GM12878 (cell line): Measurements from ENCODE around the gene IL1RAPL1. TPM values are rescaled to one million over a fixed set of nuclear protein-coding genes. Genes with fewer than 3 reads are reported as not detected.
A peak's percentile ranks its signal among the peaks of the same experiment; 100 is the strongest.

Source experiments
- CHD2 ChIP-seq: IDR thresholded peaks from 2 replicates; pipeline ENCODE4 v1.6.1; 2011; ENCODE audit warnings: low read depth, low read length, improper control_type of control experiment, borderline replicate concordance
- FOS ChIP-seq: IDR thresholded peaks from 3 replicates; pipeline ENCODE4 v1.6.1; 2011; ENCODE audit warnings: borderline replicate concordance; ENCODE audit not compliant: insufficient read length; ENCODE audit errors: extremely low read depth
- GATAD2B ChIP-seq: fragments of 450-650 bp; conservative IDR thresholded peaks from 2 replicates; pipeline ENCODE4 v1.6.1; 2017; ENCODE audit warnings: low read depth, mild to moderate bottlenecking, moderate library complexity
- HCFC1 ChIP-seq: fragments of 150-350 bp; IDR thresholded peaks from 2 replicates; pipeline ENCODE4 v1.6.1; 2014; ENCODE audit warnings: low read length
- HDAC2 ChIP-seq: fragments of 200-600 bp; sonication (generic); IDR thresholded peaks from 2 replicates; pipeline ENCODE4 v1.6.1; 2017
- HDAC6 ChIP-seq: fragments of 200-600 bp; sonication (generic); IDR thresholded peaks from one replicate; pipeline ENCODE4 v1.8.0; 2017; ENCODE audit warnings: antibody characterized with exemption; ENCODE audit not compliant: unreplicated experiment
- JUND ChIP-seq: IDR thresholded peaks from 2 replicates; pipeline ENCODE4 v1.6.1; 2012; ENCODE audit warnings: low read depth, mild to moderate bottlenecking, low read length, improper control_type of control experiment, moderate library complexity
- MEF2B ChIP-seq: fragments of 450-650 bp; IDR thresholded peaks from 2 replicates; pipeline ENCODE4 v1.6.1; 2018; ENCODE audit warnings: mild to moderate bottlenecking, moderate library complexity; ENCODE audit not compliant: partially characterized antibody, poor library complexity, severe bottlenecking
- PAX5 ChIP-seq: IDR thresholded peaks from 2 replicates; pipeline ENCODE4 v1.6.1; 2011; ENCODE audit warnings: low read depth, low read length, borderline replicate concordance
- SIN3A ChIP-seq: IDR thresholded peaks from 2 replicates; pipeline ENCODE4 v1.6.1; 2012; ENCODE audit warnings: low read depth, low read length, improper control_type of control experiment
- SMAD5 ChIP-seq: IDR thresholded peaks from 2 replicates; pipeline ENCODE4 v1.6.1; 2016; ENCODE audit warnings: antibody characterized with exemption, low read depth
- STAT1 ChIP-seq: fragments of 450-650 bp; conservative IDR thresholded peaks from 2 replicates; pipeline ENCODE4 v1.6.1; 2014; ENCODE audit warnings: antibody characterized with exemption, mild to moderate bottlenecking
- TBL1XR1 ChIP-seq: IDR thresholded peaks from 2 replicates; pipeline ENCODE4 v1.6.1; 2012; ENCODE audit warnings: low read depth, low read length, improper control_type of control experiment
- ZNF217 ChIP-seq: fragments of 450-650 bp; IDR thresholded peaks from 2 replicates; pipeline ENCODE4 v1.6.1; 2017; ENCODE audit warnings: antibody characterized with exemption, mild to moderate bottlenecking
- polyA plus RNA-seq, 11 experiments: library from polyadenylated mRNA; depleted of rRNA in 4 of 11; unstranded in 6 of 11; stranded (reverse) in 5 of 11; fragments of >200 nt; fragmentation: Nextera tagmentation in 4 of 11; fragmentation: Illumina TruSeq in 1 of 11; extraction: Ambion mirVana in 4 of 11; extraction: Trizol in 1 of 11; gene quantifications; 1 replicate in 1 of 11; 2 replicates in 10 of 11; pipeline versions ENCODE4 v1.2.1 to v1.2.3, GENCODE V29; 2011 to 2016; ENCODE audit warnings: inconsistent platforms in 2 of 11, missing spikeins in 2 of 11, low read depth in 1 of 11
- total RNA-seq, 4 experiments: library from RNA; depleted of rRNA in 3 of 4; stranded (reverse); fragments of >200 nt in 3 of 4; fragmentation: Illumina TruSeq in 1 of 4; extraction: Trizol in 1 of 4; gene quantifications; 2 replicates each; pipeline versions ENCODE4 v1.2.1 to v1.2.3, GENCODE V29; 2013 to 2021
- TF ChIP-seq, protein P1 (sequence below): fragments of 450-650 bp; IDR thresholded peaks from 2 replicates; pipeline ENCODE4 v1.6.1; 2017; ENCODE audit warnings: mild to moderate bottlenecking, moderate library complexity
- TF ChIP-seq, protein P2 (sequence below): fragments of 450-650 bp; IDR thresholded peaks from 2 replicates; pipeline ENCODE4 v1.6.1; 2017; ENCODE audit warnings: mild to moderate bottlenecking, low read depth, inconsistent platforms; ENCODE audit not compliant: poor library complexity, severe bottlenecking
- TF ChIP-seq, protein P3 (sequence below): fragments of 150-350 bp; IDR thresholded peaks from 2 replicates; pipeline ENCODE4 v1.6.1; 2016; ENCODE audit warnings: low read depth, low read length
- TF ChIP-seq, protein P4 (sequence below): fragments of 450-650 bp; IDR thresholded peaks from 2 replicates; pipeline ENCODE4 v1.6.1; 2016; ENCODE audit warnings: mild to moderate bottlenecking

The IL1RAPL1 gene
- total and polyA plus RNA-seq, 10 of the 15 experiments (the other 5 are each of a cell fraction or from before 2014, with no cell fraction given): not detected

DNA sequence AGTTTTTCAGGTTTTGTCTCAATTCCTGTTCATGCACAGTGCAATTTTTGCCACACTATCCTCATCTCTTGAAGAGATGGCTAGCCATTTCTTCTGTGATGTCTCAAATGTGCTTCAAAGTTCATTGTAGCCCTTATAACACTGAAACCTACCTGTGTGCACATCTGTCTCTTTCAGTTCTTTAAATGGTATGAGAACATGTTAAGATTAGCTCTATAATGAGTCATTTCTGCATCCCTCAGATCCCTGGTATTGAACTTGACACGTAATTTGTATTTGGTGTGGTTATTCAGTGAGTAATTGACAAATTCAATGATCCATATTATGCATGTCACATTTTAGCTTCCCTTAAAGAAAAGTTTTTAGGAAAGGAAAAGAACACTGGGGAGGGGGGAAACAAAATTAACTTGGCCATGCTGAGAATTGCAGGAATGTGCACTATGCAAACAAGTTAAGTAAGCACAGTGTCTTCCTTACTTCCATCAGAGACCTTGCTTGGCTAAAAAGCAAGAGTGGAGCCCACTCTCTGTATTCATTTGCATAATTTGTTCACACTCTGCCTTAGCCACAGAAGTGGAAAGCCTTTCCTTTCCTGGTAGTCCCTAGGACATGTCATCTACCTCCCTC lies 968.3 kb downstream of the IL1RAPL1 start (continued):
- TF ChIP-seq, protein P1, sequence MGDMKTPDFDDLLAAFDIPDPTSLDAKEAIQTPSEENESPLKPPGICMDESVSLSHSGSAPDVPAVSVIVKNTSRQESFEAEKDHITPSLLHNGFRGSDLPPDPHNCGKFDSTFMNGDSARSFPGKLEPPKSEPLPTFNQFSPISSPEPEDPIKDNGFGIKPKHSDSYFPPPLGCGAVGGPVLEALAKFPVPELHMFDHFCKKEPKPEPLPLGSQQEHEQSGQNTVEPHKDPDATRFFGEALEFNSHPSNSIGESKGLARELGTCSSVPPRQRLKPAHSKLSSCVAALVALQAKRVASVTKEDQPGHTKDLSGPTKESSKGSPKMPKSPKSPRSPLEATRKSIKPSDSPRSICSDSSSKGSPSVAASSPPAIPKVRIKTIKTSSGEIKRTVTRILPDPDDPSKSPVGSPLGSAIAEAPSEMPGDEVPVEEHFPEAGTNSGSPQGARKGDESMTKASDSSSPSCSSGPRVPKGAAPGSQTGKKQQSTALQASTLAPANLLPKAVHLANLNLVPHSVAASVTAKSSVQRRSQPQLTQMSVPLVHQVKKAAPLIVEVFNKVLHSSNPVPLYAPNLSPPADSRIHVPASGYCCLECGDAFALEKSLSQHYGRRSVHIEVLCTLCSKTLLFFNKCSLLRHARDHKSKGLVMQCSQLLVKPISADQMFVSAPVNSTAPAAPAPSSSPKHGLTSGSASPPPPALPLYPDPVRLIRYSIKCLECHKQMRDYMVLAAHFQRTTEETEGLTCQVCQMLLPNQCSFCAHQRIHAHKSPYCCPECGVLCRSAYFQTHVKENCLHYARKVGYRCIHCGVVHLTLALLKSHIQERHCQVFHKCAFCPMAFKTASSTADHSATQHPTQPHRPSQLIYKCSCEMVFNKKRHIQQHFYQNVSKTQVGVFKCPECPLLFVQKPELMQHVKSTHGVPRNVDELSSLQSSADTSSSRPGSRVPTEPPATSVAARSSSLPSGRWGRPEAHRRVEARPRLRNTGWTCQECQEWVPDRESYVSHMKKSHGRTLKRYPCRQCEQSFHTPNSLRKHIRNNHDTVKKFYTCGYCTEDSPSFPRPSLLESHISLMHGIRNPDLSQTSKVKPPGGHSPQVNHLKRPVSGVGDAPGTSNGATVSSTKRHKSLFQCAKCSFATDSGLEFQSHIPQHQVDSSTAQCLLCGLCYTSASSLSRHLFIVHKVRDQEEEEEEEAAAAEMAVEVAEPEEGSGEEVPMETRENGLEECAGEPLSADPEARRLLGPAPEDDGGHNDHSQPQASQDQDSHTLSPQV: peak; percentile 47; the same call in 1 of the 2 replicates
- TF ChIP-seq SIN3A (no peak), HDAC2 (no peak), FOS (no peak), SMAD5 (no peak), JUND (peak; percentile 95), TBL1XR1 (peak; percentile 100), GATAD2B (peak; percentile 79), STAT1 (no peak), CHD2 (peak; percentile 75; the same call in 1 of the 2 replicates), HCFC1 (no peak), MEF2B (peak; percentile 98), PAX5 (peak; percentile 96), HDAC6 (no peak), ZNF217 (peak; percentile 98)
- TF ChIP-seq, protein P2, sequence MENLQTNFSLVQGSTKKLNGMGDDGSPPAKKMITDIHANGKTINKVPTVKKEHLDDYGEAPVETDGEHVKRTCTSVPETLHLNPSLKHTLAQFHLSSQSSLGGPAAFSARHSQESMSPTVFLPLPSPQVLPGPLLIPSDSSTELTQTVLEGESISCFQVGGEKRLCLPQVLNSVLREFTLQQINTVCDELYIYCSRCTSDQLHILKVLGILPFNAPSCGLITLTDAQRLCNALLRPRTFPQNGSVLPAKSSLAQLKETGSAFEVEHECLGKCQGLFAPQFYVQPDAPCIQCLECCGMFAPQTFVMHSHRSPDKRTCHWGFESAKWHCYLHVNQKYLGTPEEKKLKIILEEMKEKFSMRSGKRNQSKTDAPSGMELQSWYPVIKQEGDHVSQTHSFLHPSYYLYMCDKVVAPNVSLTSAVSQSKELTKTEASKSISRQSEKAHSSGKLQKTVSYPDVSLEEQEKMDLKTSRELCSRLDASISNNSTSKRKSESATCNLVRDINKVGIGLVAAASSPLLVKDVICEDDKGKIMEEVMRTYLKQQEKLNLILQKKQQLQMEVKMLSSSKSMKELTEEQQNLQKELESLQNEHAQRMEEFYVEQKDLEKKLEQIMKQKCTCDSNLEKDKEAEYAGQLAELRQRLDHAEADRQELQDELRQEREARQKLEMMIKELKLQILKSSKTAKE: peak; percentile 98
- TF ChIP-seq, protein P3, sequence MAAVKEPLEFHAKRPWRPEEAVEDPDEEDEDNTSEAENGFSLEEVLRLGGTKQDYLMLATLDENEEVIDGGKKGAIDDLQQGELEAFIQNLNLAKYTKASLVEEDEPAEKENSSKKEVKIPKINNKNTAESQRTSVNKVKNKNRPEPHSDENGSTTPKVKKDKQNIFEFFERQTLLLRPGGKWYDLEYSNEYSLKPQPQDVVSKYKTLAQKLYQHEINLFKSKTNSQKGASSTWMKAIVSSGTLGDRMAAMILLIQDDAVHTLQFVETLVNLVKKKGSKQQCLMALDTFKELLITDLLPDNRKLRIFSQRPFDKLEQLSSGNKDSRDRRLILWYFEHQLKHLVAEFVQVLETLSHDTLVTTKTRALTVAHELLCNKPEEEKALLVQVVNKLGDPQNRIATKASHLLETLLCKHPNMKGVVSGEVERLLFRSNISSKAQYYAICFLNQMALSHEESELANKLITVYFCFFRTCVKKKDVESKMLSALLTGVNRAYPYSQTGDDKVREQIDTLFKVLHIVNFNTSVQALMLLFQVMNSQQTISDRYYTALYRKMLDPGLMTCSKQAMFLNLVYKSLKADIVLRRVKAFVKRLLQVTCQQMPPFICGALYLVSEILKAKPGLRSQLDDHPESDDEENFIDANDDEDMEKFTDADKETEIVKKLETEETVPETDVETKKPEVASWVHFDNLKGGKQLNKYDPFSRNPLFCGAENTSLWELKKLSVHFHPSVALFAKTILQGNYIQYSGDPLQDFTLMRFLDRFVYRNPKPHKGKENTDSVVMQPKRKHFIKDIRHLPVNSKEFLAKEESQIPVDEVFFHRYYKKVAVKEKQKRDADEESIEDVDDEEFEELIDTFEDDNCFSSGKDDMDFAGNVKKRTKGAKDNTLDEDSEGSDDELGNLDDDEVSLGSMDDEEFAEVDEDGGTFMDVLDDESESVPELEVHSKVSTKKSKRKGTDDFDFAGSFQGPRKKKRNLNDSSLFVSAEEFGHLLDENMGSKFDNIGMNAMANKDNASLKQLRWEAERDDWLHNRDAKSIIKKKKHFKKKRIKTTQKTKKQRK: no peak
- TF ChIP-seq, protein P4, sequence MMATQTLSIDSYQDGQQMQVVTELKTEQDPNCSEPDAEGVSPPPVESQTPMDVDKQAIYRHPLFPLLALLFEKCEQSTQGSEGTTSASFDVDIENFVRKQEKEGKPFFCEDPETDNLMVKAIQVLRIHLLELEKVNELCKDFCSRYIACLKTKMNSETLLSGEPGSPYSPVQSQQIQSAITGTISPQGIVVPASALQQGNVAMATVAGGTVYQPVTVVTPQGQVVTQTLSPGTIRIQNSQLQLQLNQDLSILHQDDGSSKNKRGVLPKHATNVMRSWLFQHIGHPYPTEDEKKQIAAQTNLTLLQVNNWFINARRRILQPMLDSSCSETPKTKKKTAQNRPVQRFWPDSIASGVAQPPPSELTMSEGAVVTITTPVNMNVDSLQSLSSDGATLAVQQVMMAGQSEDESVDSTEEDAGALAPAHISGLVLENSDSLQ: peak; percentile 82
